OCI-LY1 (cell line): ENCODE measurements around the gene ODAD3.
A peak's percentile ranks its signal among the peaks of the same experiment; 100 is the strongest.

Experiments
- H2AFZ ChIP-seq: fragments of 200-600 bp; sonication (generic), shearing (Covaris generic); 2 replicates; pipeline ENCODE4 v1.6.0; 2014; ENCODE audit warnings: antibody characterized with exemption, mild to moderate bottlenecking, low read length
- H3F3A ChIP-seq: fragments of 200-600 bp; sonication (generic), shearing (Covaris generic); 2 replicates; pipeline ENCODE4 v1.6.0; 2014; ENCODE audit warnings: mild to moderate bottlenecking, antibody characterized with exemption, low read length, moderate library complexity; ENCODE audit not compliant: insufficient read depth
- H3K27ac ChIP-seq: fragments of 200-600 bp; sonication (generic); 2 replicates; pipeline ENCODE4 v1.5.1; 2014; ENCODE audit warnings: low read length, mixed run types, mild to moderate bottlenecking, low read depth; ENCODE audit not compliant: poor library complexity, severe bottlenecking
- H3K27me3 ChIP-seq: fragments of 200-600 bp; sonication (generic); 2 replicates; pipeline ENCODE4 v1.6.0; 2014; ENCODE audit warnings: antibody characterized with exemption, mild to moderate bottlenecking, low read length, moderate library complexity; ENCODE audit not compliant: insufficient read depth
- H3K36me3 ChIP-seq: fragments of 200-600 bp; sonication (generic); 2 replicates; pipeline ENCODE4 v1.6.1; 2014; ENCODE audit warnings: mild to moderate bottlenecking, antibody characterized with exemption, low read length, moderate library complexity, mixed read lengths; ENCODE audit not compliant: insufficient read depth
- H3K4me1 ChIP-seq: fragments of 200-600 bp; sonication (generic); 2 replicates; pipeline ENCODE4 v1.5.1; 2014; ENCODE audit warnings: mild to moderate bottlenecking, low read length, moderate library complexity; ENCODE audit not compliant: insufficient read depth, severe bottlenecking
- H3K4me2 ChIP-seq: fragments of 200-600 bp; sonication (generic), shearing (Covaris generic); 2 replicates; pipeline ENCODE4 v1.6.1; 2014; ENCODE audit warnings: low read length
- H3K4me3 ChIP-seq: fragments of 200-600 bp; sonication (generic); 2 replicates; pipeline ENCODE4 v1.5.1; 2014; ENCODE audit warnings: low read length, low read depth, mild to moderate bottlenecking, mixed read lengths; ENCODE audit not compliant: poor library complexity, severe bottlenecking
- H3K79me2 ChIP-seq: fragments of 200-600 bp; shearing (Covaris generic); 2 replicates; pipeline ENCODE4 v1.6.1; 2016; ENCODE audit warnings: mixed run types, low read length, mixed read lengths; ENCODE audit not compliant: insufficient read depth
- H3K9ac ChIP-seq: fragments of 200-600 bp; sonication (generic), shearing (Covaris generic); 2 replicates; pipeline ENCODE4 v1.6.1; 2014; ENCODE audit warnings: mild to moderate bottlenecking, low read length, mixed read lengths
- H3K9me2 ChIP-seq: fragments of 200-600 bp; sonication (generic), shearing (Covaris generic); 2 replicates; pipeline ENCODE4 v1.6.1; 2014; ENCODE audit warnings: low read depth, mild to moderate bottlenecking, low read length, mixed read lengths
- H3K9me3 ChIP-seq: fragments of 200-600 bp; shearing (Covaris generic); 2 replicates; pipeline ENCODE4 v1.6.1; 2014; ENCODE audit warnings: low read length, mixed read lengths
- H4K20me1 ChIP-seq: fragments of 200-600 bp; sonication (generic), shearing (Covaris generic); 2 replicates; pipeline ENCODE4 v1.6.0; 2016; ENCODE audit warnings: mild to moderate bottlenecking, low read length; ENCODE audit not compliant: insufficient read depth
- CTCF ChIP-seq: fragments of 200-600 bp; sonication (generic), shearing (Covaris generic); IDR thresholded peaks from 2 replicates; pipeline ENCODE4 v1.5.1; 2017; ENCODE audit warnings: mild to moderate bottlenecking, antibody characterized with exemption, low read length, moderate library complexity, mixed read lengths
- EZH2 ChIP-seq: fragments of 200-600 bp; sonication (generic), shearing (Covaris generic); IDR thresholded peaks from 2 replicates; pipeline ENCODE4 v1.8.0; 2017; ENCODE audit warnings: borderline replicate concordance, mixed run types, mild to moderate bottlenecking, antibody characterized with exemption, low read length, moderate library complexity, mixed read lengths

Gene ODAD3

DNA sequence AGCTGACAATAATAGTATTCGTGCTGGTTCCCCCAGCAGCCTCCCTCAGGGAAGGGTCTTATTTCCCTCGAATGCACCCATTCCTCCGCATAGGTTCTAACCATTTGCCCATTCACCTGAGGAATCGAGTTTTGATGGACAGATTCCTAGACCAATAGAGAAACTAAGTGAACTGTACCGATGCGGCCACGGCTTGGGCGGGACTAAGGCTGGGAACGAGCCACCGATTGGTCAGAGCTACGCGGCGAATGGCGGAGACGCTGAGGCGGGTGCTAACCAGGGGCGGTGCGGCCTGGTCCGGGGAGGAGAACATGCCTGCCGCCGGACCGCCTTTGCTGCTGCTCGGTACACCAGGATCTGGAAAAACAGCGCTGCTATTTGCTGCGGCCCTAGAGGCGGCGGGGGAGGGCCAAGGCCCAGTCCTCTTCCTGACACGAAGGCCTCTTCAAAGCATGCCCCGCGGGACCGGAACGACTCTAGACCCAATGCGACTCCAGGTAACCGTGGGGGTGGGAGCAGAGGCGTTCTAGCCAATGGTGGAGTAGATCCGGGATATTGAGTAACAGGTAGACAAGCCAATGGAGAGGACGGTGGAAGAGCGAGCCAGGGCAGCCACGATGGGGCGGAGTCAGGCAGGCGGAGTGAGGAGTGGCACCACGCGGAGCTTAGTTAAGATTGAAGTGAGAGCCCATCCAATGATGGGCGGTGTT lies 60.3 kb downstream of the ODAD3 start, which contains the start of gene SWSAP1:
SWSAP1 (plus strand) TSS at position 234 of the 710 bp plus-strand sequence; CDS start at position 249, 15 bp downstream.
- H3F3A ChIP-seq = no peaks in the 10 kb centered on the region
- no peaks in the 10 kb centered on the region for H4K20me1 ChIP-seq
- peak within 1 kb of the TSS; percentile 83 for H3K9ac ChIP-seq
- H3K27me3 ChIP-seq = no peaks in the 10 kb centered on the region
- H3K27ac ChIP-seq = peak within 1 kb of the TSS; percentile 88
- TF ChIP-seq EZH2 (no peak), CTCF (no peak)
- peak within 1 kb of the TSS; percentile 84 for H3K4me2 ChIP-seq
- no peaks in the 10 kb centered on the region for H3K79me2 ChIP-seq
- H2AFZ ChIP-seq = no peak within 1 kb of the TSS
- no peaks in the 10 kb centered on the region for H3K9me3 ChIP-seq
- H3K9me2 ChIP-seq = no peaks in the 10 kb centered on the region
- H3K4me1 ChIP-seq = peaks cover 36% of the 10 kb centered on the region
- peak within 1 kb of the TSS; percentile 64 for H3K4me3 ChIP-seq
- H3K36me3 ChIP-seq = peaks cover 14% of the 10 kb centered on the region; the same call in 1 of the 2 replicates

- no peak overlapping the region for H2AFZ ChIP-seq
- H3K4me2 ChIP-seq = peak overlapping the region; percentile 84
- no peaks in the 10 kb centered on the region for H3K9me3 ChIP-seq
- peak overlapping the region; percentile 64 for H3K4me3 ChIP-seq
- H3K27me3 ChIP-seq = no peaks in the 10 kb centered on the region
- H3K9ac ChIP-seq = peak overlapping the region; percentile 66
- peaks cover 14% of the 10 kb centered on the region; the same call in 1 of the 2 replicates for H3K36me3 ChIP-seq
- no peak overlapping the region for H3K27ac ChIP-seq
- H4K20me1 ChIP-seq = no peaks in the 10 kb centered on the region
- TF ChIP-seq CTCF (no peak), EZH2 (no peak)
- no peaks in the 10 kb centered on the region for H3F3A ChIP-seq
- no peaks in the 10 kb centered on the region for H3K9me2 ChIP-seq
- H3K4me1 ChIP-seq = peaks cover 31% of the 10 kb centered on the region
- no peaks in the 10 kb centered on the region for H3K79me2 ChIP-seq
These were observed 61.0 kb downstream of the ODAD3 start for GRCh38 chr19:11373885-11374432.

GRCh38 chr19:11373166-11373884 lies 61.6 kb downstream of the ODAD3 start:
- TF ChIP-seq EZH2 (no peak), CTCF (no peak)
- no peaks in the 10 kb centered on the region for H3F3A ChIP-seq
- no peak overlapping the region for H2AFZ ChIP-seq
- peak overlapping the region; percentile 84 for H3K4me2 ChIP-seq
- H4K20me1 ChIP-seq = no peaks in the 10 kb centered on the region
- peaks cover 10% of the 10 kb centered on the region; the same call in 1 of the 2 replicates for H3K36me3 ChIP-seq
- H3K27ac ChIP-seq = no peak overlapping the region
- no peaks in the 10 kb centered on the region for H3K27me3 ChIP-seq
- H3K79me2 ChIP-seq = no peaks in the 10 kb centered on the region
- H3K9me2 ChIP-seq = no peaks in the 10 kb centered on the region
- H3K9ac ChIP-seq = peak overlapping the region; percentile 66; the same call in 1 of the 2 replicates
- H3K4me3 ChIP-seq = peak overlapping the region; percentile 64
- H3K9me3 ChIP-seq = no peaks in the 10 kb centered on the region
- H3K4me1 ChIP-seq = peaks cover 31% of the 10 kb centered on the region
